ENCODE measurements around the gene INSIG1.
A peak's percentile ranks its signal among the peaks of the same experiment; 100 is the strongest.

Gene INSIG1

DNA sequence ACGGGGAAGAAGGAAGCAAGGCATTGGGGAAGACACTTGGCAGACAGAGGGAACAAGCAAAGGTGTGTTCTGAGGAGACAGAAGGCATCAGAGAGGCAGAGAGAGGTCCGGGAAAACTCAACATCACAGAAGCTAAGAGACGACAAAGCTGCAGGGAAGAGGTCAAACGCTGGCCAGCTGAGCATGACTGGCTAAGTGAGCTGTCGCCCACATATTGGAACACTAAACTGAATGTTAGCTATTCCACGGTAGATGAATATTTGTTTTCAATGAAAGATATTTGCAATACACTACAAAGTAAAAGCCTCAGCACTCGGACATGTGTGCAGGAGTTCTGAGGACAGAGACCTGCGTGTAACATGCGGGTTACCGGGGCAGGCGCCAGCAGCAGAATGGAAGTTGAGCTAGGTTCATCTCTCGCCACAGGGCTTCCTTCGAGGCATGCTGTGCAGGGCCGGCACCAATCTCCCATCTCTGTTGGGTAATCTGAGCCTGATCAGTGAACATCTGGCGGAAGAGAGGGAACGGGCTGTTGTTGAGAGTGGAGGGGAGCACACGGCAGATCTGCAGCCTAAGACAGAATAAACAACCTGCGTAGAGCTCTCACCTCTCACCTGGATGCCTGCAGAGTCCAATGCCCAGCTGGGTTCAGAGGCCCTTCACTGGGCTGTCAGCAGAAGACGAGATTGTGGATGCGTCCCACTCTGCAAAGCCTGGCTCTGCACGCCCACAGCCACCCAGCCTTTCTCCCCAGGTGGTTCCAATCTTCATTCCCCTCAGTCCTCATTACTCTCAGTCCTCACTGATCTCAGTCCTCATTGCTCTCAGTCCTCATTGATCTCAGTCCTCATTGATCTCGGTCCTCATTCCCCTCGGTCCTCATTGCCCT lies 35.9 kb downstream of the INSIG1 start:
- DNase-seq: no peak

DNA sequence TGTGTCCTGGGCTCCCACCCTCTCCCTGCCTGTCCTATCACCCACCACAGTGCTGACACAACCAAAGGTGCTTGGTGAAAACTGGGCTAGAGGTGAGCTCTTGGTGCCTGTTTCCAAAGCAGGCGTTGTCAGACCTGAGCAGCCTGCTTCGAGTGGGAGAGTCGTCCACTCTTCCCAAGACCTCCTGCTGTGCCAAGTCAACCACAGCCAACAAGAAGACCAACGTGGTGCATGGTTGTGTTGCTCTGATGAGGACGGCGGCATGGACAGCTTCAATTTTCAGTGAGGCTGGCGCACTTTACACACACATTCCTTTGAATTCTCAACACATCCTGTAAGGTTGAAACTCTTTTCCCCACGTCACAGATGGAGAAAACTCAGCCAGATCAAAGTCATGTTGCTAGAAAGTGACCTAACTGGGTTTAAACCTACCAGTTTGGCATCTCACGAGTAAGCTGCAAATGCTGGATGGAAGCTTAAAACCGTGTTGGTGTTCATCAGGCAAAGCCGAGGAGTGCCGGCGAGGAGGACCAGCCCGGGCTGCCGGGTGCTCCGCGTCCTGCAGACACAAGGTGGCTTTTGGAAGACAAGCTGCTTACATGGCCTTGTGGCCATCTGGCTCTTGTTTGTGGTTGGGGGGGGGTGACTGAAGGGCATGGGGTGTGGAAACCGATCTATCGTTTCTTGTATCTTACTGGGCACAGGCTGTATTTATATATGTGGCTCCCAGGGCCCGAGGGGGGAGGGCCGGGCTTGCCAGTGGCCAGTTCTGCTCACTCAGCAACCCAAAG lies 39.3 kb downstream of the INSIG1 start:
- DNase-seq: no peak

DNA sequence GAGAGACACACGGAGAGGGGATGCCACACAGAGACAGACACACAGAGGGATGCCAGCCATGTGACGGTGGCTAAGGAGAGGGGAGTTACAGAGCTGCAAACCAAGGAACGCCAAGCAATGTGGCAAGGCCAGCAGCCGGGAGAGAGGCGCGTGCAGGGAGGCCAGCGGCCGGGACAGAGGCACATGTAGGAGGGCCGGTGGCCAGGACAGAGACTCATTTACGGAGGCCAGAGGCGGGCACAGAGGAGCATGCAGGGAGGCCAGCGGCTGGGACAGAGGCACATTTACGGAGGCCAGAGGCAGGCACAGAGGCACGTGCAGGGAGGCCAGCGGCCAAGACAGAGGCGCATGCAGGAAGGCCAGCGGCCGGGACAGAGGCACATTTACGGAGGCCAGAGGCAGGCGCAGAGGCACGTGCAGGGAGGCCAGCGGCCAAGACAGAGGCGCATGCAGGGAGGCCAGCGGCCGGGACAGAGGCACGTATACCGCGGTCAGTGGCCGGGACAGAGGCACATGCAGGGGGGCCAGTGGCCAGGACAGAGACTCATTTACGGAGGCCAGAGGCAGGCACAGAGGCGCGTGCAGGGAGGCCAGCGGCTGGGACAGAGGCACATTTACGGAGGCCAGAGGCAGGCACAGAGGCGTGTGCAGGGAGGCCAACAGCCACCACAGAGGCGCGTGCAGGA lies 40.4 kb downstream of the INSIG1 start:
- DNase-seq: no peak

DNA sequence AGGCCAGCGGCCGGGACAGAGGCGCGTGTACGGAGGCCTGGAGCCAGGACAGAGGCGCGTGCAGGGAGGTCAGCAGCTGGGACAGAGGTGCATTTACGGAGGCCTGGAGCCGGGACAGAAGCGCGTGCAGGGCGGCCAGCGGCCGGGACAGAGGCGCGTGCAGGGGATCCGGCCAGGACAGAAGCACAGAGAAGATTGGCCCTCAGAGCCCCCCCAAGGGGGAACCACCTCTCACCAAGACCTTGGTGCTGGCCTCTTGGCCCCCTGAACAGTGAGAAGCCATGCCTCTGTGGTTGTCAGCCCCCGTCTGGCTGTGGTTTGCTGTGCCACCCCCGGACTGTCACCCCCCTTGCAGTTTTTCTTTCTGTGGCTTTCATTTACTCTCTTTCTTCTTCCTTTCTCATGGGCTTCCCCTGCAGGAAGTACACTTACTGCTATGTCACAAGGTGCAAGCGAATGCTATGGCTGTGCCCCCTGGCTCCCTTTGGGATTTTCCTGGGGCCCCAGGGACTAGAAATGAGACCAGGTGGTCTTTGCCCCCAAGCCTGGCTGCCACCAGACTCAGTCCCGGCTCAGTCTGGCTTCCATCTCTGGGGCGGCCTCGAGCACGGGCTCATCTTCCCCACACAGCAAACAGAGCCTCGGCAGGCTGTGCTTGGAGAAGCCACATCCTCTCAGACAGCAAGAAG lies 41.1 kb downstream of the INSIG1 start:
- peak; percentile 34 for DNase-seq

DNA sequence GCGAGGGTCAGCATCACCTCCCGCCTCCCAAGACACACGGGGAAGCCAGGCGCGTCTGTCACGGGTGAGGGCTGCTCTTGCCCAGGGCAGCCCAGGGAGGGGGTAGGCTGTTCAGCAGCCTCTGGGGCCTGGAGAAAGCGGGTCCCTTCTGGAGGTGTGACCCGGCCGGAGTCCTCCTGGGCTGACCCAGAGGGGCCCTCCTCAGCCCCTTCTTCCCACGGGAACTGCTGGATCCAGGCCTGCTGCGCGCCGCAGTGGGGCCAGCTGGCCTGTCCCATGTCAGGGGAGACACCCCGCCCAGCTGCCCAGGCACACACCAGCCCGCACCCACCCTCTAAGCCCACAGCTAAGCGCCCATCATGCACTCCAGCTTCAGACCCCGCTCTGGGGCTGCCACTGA lies 41.8 kb downstream of the INSIG1 start:
- DNase-seq: no peak

DNA sequence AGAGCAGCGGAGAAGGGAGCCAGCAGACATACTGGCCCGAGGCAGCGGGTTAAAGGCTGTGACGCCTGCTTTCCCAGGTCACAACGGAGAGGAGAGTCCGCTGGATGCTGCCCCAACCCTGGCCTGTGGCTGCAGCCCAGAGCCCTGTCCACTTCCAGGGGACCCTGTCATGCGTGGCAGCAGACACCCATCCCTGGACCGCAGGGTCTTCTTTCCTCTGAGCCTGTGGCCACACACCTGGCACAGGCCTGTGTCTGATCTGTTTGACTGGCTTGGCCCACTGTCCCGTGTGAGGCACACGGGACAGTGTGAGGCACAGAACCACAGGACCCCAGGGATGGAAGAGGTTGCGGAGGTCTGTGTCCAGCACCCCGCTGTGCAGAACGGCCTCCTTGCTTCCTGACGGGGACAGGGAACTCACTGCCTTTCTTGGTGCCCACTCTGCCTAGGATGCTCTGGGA lies 42.4 kb downstream of the INSIG1 start:
- DNase-seq: no peak

DNA sequence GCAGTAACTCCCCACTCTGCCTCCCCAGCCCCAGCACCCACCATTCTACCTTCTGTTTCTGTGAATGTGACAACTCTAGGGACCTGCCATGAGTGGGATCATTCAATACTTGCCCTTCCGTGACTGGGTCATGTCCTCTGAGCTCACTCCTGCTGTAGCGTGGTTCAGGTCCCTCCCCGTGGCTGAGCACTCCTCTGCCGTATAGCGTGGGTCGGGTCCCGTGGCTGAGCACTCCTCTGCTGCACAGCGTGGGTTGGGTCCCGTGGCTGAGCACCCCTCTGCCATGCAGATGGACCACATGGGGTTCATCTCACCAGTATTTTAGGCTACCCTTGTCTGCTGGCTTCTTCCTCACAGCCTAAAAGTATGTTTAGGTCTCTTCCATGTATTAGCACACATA lies 43.0 kb downstream of the INSIG1 start:
- no peak for DNase-seq

DNA sequence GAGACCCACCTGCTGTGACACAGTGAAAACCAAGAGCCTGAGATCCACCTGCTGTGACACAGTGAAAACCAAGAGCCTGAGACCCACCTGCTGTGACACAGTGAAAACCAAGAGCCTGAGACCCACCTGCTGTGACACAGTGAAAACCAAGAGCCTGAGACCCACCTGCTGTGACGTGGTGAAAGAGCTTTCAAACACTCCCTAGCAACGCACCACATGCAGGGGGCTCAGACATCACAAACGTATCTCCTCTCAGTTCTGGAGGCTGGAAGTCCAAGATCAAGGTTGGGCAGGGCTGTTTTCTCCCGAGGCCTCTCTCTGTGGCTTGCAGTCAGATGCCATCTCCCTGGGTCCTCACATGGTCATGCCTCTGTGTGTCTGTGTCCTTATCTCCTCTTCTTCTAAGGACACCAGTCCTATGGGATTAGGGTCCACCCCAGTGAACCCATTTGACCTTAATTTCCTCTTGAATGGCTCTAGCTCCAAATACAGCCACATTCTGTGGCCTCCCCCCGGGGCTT lies 43.8 kb downstream of the INSIG1 start:
- no peak for DNase-seq

DNA sequence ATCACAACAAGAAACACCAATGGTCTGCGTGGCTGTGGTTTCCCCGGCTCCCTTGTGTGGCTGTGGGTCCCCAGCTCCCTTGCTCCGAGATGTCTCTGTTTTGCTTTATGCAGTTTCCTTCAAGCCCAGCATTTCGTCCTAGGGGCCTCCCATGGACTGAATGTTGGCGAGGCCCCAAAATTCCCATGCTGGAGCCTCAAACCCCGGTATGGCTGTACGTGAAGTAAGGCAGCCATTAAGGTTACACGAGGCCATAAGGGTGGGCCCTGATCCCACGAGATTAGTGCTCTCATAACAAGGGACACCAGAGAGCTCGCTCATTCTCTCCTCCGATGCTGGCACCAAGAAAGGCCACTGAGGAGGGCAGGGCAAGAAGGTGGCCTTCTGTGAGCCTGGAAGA lies 44.6 kb downstream of the INSIG1 start:
- no peak for DNase-seq

DNA sequence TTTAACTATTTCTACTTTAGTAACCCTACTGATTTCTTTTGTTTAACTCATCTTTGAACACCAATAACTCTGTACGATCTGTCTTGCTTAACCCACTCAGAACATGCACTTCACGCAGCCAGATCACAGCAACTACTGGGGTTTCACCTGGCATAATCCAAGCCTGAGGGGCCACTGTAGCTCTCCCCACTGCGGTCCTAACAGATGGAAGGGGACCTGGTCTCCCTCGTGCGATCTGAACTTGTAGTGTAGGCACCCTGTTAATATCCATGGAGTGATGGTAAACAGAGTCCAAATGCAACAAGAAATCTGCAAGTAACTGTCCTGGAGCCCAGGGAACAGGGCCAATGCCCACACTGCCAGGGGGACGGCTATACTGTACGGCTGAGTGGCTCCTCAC lies 45.5 kb downstream of the INSIG1 start:
- DNase-seq: no peak

DNA sequence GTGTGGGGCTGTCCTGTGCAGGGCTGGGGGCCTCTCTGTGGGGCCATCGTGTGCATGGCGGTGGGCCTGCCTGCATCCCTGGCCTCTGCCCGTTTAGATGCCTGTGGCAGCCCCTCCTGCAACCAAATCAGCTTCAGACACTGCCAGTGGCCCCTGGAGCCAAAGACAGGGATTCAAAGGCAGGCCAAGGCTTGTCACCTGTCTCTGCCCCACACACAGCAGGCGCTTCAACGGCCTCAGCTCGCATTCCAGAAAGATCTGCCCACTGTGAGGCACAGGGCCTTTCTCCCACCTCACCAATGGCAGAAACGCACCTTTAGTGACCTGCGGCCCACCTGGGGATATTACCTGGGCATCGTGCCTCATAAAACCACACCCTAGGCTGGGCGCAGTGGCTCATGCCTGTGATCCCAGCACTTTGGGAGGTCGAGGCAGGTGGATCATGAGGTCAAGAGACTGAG lies 46.0 kb downstream of the INSIG1 start:
- DNase-seq: no peak

DNA sequence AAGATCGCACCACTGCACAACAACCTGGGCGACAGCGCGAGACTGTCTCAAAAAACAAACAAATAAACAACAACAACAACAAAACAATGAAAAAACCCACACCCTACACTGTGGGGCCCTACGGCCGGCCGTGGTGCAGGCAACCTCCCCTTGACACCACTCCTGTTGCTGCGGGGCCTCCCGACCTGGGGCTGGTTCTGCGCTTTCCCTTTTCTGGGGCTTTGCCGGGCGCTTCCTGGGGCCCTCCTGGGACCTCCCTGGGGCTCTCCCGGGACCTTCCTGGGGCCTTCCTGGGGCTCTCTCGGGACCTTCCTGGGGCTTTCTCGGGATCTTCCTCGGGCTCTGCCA lies 46.6 kb downstream of the INSIG1 start:
- no peak for DNase-seq

DNA sequence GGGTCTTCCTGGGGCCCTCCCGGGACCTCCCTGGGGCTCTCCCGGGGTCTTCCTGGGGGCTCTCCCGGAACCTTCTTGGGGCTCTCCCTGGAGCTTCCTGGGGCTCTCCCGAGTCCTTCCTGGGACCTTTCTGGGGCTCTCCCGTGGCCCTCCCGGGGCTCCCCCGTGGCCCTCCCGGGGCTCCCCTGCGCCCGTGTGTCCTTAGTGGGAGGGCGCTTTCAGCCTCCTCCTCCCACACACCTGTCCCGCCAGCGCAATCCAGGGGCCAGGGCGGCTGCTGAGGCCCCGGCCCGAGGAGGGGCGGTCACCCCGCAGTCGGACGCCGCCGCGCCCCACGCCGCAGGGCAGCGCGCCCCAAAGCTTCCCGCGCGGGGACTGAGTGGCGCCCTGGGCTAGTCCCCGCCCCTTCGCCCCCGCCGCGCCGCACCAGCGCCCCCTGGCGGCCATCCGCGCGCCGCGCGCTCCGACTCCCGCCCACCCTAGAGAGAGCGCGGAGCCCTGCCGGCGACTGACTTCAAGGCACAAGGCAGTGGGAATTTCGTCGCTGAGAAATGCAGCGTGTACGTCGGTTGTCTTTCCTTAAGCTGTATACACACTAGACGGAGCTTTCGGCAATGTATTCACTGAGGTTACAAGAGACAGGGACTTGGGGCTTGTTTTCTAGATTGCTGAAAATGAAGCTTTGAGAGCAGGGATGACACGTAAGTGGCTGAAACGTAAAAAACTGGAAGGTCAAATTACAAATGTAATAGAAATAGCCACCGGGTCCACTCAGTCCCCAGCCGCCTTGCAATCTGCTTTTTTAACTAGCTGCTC lies 47.1 kb downstream of the INSIG1 start:
- peak; percentile 86 for DNase-seq

DNA sequence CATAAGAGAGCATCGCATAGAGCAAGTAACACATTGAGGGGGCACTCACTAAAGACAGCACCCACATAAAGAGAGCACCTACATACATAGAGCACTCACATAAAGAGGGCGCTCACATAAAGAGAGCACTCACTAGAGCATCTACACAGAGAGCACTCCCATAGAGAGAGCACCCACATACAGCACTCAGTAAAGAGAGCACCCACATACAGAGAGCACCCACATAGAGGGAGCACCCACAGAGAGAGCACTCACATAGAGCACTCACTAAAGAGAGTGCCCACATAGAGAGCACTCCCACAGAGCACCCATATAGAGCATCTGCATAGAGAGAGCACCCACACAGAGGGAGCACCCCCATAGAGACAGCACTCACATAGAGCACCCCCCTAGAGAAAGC lies 47.8 kb downstream of the INSIG1 start:
- no peak for DNase-seq

DNA sequence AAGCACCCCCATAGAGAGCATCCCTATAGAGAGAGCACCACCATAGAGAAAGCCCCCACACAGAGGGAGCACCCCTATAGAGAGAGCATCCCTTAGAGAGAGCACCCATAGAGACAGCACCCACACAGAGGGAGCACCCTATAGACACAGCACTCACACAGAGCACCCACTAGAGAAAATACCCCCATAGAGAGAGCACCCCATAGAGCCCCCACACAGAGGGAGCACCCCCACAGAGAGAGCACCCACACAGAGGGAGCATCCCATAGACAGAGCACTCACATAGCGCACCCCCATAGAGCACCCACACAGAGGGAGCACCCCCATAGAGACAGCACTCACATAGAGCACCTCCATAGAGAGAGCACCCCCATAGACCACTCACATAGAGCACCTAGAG lies 48.6 kb downstream of the INSIG1 start:
- no peak for DNase-seq

DNA sequence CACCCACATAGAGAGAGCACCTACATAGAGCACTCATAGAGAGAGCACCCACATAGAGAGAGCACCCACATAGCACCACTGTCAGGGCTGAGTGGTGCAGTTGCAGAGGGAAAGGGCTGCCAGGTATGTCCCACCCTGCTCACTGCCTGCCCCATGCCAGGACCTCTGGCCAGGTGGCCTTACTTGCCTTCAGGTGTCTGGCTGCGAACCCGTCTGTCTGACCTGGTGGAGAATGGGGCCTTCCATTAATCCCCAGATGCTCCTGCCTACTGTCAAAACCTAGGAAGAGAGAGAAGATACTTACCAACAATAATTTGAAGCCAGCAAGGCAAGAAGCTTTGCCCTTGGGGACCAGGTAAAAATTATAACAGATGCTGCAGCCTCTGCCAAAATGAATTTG lies 51.1 kb downstream of the INSIG1 start:
- no peak for DNase-seq

DNA sequence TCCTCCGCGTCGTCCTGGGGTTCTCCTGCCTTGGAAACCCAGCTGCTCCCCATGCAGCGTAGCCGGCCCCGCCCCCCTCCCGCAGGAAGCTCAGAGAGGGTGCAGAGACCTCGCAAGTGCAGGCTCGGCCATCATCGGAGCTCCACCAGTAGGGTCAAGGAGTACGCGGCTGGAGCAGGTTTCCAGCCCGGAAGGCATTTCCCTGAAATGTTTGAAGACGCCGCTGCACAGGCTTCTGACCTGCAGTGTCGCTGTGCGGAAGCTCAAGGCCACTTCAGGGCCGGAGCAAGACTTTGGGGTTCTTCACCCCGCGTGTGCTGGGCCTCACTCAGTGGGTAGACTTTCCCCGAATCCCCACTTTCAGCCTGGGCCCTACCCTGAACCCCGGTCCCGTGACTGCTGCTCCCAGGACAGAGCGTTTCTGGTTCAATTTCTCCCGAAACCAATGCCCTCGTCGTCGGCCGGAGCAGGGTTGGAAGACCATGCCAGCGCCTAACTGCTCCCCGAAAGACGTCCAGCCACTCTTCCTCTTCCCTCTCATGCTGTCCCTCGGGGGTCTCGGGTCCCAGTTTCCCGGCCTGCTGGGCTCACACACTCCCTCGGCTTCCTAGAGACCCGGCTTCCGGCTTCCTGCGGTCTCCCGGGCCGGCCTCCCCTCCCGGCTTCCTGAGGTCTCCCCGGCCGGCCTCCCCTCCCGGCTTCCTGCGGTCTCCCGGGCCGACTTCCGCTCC lies 52.1 kb downstream of the INSIG1 start:
- DNase-seq: no peak

DNA sequence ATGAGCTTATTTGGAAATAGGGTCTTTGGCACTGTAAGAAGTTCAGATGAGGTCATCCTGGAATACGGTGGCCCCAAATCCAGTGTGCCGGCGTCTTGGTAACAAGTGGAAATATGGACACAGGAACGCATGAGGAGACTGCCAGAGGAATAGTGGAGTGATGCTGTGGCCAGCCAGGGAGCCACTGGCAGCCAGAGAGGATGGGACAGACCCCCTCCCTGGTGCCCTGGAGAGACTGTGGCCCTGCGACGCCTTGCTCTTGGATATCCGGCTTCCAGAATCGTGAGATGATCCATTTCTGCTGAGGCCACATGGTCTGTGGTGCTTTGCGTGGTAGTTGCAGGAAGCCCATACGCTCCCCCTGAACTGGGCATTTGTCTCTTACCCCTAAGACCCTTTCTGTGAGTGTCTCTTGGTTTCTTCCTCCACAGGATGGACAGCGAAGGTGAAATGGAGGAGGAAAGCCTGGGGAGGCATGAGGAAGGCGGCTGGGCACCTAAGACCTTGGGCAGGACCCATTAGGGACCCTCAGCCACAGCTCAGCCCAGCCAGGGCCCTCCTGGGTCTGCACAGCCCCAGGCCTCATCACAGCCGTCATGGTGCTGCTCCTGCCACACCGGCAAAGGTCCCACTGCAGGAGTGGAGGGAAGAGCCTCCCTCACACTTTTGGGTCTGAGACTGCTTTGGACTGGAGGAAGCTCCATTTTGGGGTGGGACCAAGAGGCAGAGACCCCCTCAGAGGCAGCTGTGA lies 53.6 kb downstream of the INSIG1 start:
- no peak for DNase-seq

DNA sequence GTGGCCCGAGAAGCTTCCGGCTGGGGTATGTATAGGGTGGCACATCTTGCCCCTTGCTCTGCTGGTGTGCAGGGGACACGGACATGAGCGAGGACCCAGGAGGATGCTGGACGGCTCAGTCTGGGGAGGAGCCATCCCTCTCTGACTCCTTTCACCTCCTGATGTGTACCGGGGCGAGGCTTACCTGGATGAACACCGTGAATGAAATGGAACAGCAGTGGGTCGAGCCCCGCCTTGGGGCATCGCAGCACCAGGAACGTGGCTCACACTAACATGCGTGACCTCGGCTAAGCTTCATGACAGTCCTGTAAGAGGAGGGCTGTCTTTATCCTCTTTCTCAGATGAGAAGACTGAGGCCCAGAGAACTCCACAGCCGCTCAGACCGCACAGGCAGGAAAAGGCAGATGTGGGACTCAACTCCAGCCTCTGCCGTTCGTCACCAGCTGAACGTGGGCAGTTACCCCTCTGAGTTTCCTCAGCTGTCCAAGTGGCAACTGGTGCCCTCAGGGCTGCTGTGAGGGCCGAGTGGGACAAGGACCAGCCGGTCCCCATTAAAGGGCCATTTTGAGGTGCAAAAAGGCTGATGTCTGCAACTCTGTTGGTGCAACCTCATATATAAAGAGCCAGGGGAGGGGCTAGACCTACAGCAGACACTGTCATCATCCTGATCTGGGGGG lies 54.5 kb downstream of the INSIG1 start:
- no peak for DNase-seq

DNA sequence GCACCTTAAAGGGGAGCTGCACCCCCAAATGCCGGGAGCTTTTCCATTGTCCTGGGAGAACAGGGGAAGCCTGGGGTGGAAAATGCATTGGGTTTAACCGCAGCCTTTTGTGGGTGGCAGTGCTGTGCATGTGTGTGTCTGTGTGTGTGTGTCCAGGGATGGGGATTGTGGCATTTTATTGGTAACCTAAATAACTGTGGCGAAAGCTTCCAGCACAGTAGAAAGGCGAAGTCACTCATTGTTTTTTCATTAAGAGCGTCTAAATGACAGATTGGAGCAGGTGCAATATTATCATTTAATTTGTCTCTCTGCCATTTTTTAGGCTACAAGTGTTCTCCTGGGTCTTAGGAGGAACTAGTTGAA lies 55.1 kb downstream of the INSIG1 start:
- no peak for DNase-seq

All from hematopoietic multipotent progenitor cell treated with erythropoietin and hydrocortisone succinate and interleukin-3 and kit ligand, for 4 days (in vitro differentiated cells).